Fibroblast of lung (primary cell): ENCODE measurements around the gene ARL17A. TPM values are rescaled to one million over a fixed set of nuclear protein-coding genes. Genes with fewer than 3 reads are reported as not detected.
"Not testable (repeated sequence)": the region's sequence is repeated elsewhere in the genome, so short reads cannot be mapped to it uniquely, and the experiment has no call there.

Source experiments
- DNase-seq, 2 donors: peaks; one replicate each; pipeline versions ENCODE4 v3.0.0 to v3.0.0-alpha.2; 2010; ENCODE audit warnings: low read depth in 2 of 2
- H2AFZ ChIP-seq: 2 replicates; pipeline ENCODE4 v1.5.1; 2012; ENCODE audit warnings: low read length, control low read depth, inconsistent platforms
- H3K27ac ChIP-seq: 2 replicates; pipeline ENCODE4 v1.5.1; 2011; ENCODE audit warnings: low read length, control low read depth; ENCODE audit not compliant: insufficient read depth
- H3K27me3 ChIP-seq: 2 replicates; pipeline ENCODE4 v1.5.1; 2011; ENCODE audit warnings: mild to moderate bottlenecking, low read length; ENCODE audit not compliant: control insufficient read depth, insufficient read depth
- H3K36me3 ChIP-seq: 2 replicates; pipeline ENCODE4 v1.5.1; 2011; ENCODE audit warnings: low read length; ENCODE audit not compliant: control insufficient read depth, insufficient read depth
- H3K4me1 ChIP-seq: 2 replicates; pipeline ENCODE4 v1.5.1; 2011; ENCODE audit warnings: low read length; ENCODE audit not compliant: control insufficient read depth, insufficient read depth; ENCODE audit errors: extremely low read depth
- H3K4me2 ChIP-seq: 2 replicates; pipeline ENCODE4 v1.5.1; 2011; ENCODE audit warnings: low read length, control low read depth; ENCODE audit not compliant: insufficient read depth; ENCODE audit errors: extremely low read depth
- H3K4me3 ChIP-seq, 4 experiments: fragments of 200-600 bp in 1 of 4; sonication (generic) in 1 of 4; replicated peaks in 1 of 4; 2 replicates each; pipeline ENCODE4 v1.5.1; 2011 to 2016; ENCODE audit warnings: low read length in 4 of 4, low read depth in 3 of 4, mild to moderate bottlenecking in 3 of 4, control low read depth in 2 of 4, inconsistent platforms in 1 of 4, mixed read lengths in 1 of 4; ENCODE audit not compliant: insufficient read depth in 1 of 4; ENCODE audit errors: control extremely low read depth in 1 of 4
- H3K79me2 ChIP-seq: 2 replicates; pipeline ENCODE4 v1.5.1; 2012; ENCODE audit warnings: mild to moderate bottlenecking, low read length, inconsistent platforms; ENCODE audit not compliant: control insufficient read depth, insufficient read depth
- H3K9ac ChIP-seq: 2 replicates; pipeline ENCODE4 v1.5.1; 2011; ENCODE audit warnings: mild to moderate bottlenecking, low read length, control low read depth; ENCODE audit not compliant: insufficient read depth
- H3K9me3 ChIP-seq: 2 replicates; pipeline ENCODE4 v1.5.1; 2012; ENCODE audit warnings: low read depth, low read length; ENCODE audit not compliant: control insufficient read depth, insufficient read depth
- H4K20me1 ChIP-seq: 2 replicates; pipeline ENCODE4 v1.5.1; 2011; ENCODE audit warnings: low read length; ENCODE audit not compliant: control insufficient read depth, insufficient read depth; ENCODE audit errors: extremely low read depth
- polyA plus RNA-seq, 2 donors: library from polyadenylated mRNA; depleted of rRNA in 1 of 2; stranded (reverse) in 1 of 2; unstranded in 1 of 2; fragments of >200 nt; gene quantifications; 2 replicates each; pipeline ENCODE4 v1.2.1, GENCODE V29; 2011 to 2012; ENCODE audit warnings: missing spikeins in 1 of 2
- total RNA-seq: library from RNA; depleted of rRNA; stranded (reverse); fragments of >200 nt; gene quantifications from 2 replicates; pipeline ENCODE4 v1.2.1, GENCODE V29; 2014

ARL17A gene
- total and polyA plus RNA-seq, 2 donors (not counting 1 experiment from before 2014, with no cell fraction given): 4.4 to 6.6 TPM

DNA sequence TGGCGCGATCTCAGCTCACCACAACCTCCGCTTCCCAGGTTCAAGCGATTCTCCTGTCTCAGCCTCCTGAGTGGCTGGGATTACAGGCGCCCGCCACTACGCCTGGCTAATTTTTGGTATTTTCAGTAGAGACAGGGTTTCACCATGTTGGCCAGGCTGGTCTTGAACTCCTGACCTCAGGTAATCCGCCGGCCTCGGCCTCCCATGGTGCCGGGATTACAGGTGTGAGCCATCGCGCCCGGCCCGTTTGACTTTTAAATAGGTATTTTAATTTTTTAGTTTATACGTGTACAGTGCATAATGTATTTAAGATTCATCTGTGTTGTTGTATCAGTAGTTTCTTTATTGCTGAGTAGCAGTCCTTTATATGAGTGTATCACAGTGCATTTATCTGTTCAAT lies 87.5 kb downstream of the ARL17A start:
- not testable (repeated sequence) for H3K9ac ChIP-seq, H4K20me1 ChIP-seq, H3K27ac ChIP-seq, H3K4me1 ChIP-seq, DNase-seq, H3K27me3 ChIP-seq, H3K36me3 ChIP-seq, H2AFZ ChIP-seq, H3K9me3 ChIP-seq, H3K79me2 ChIP-seq, H3K4me2 ChIP-seq, H3K4me3 ChIP-seq

DNA sequence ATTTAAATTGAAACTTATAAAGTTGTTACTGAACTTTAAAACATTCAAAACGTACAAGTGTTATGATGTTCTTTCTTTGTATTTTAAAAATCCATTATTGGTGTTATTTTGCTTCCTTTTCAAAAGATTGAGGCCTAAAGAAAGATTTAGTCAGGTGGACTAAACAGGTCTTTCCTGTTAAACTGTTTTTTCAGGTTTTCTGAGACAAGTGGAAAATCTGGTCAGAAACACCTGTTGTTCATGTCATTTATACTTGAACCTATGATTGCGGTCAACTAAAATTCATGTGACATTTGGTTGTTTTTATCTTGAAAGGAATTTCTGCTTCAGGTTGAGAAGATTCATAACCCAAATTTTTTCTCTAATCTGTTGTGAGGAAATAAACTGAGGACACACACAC lies 98.2 kb downstream of the ARL17A start:
- not testable (repeated sequence) for H3K27me3 ChIP-seq, DNase-seq, H3K36me3 ChIP-seq, H3K9ac ChIP-seq, H3K9me3 ChIP-seq, H3K4me1 ChIP-seq, H4K20me1 ChIP-seq, H3K4me3 ChIP-seq, H3K27ac ChIP-seq, H3K79me2 ChIP-seq, H3K4me2 ChIP-seq, H2AFZ ChIP-seq

DNA sequence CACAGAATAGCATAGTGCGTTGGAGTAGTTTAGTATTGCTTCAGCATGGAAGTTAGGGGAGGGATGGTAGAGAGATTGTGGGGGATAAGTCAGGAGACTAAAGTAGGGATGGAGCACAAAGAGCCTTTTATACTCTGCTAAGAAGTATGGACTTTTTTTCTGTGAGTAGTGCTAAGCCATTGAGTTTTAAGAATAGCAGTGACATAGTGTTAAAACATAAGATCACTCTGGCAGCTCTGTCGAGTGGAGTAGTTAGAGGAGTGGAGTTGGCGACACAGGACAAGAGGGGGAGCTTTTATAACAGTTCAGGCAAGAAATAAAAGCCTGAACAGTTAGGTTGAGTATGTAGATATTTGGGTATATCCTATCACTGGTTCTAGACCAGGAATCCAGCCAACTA lies 100.7 kb downstream of the ARL17A start:
- not testable (repeated sequence) for H3K36me3 ChIP-seq, H4K20me1 ChIP-seq, H3K4me1 ChIP-seq, H3K9me3 ChIP-seq, H2AFZ ChIP-seq, H3K27ac ChIP-seq, H3K27me3 ChIP-seq, H3K4me3 ChIP-seq, H3K4me2 ChIP-seq, H3K79me2 ChIP-seq, DNase-seq, H3K9ac ChIP-seq

DNA sequence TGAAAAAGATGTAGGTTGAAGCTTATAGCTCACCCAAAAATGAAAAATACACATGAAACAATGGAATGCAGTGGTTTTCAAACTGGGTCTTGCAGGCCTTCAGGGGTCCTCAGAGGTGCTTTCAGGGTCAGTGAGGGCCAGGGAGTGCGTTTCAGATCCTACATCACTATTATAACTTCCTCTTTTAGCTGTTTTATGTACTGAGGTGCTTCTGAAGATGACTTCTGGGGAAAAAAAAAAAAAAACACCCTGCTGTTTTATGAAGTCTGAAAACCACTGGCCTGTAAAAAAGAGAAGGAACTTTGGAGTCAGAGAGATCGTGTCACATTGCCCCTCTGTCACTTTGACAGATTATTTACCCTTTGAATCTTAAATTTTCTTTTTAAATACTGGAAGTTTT lies 103.9 kb downstream of the ARL17A start:
- not testable (repeated sequence) for DNase-seq, H3K4me2 ChIP-seq, H3K9me3 ChIP-seq, H2AFZ ChIP-seq, H3K36me3 ChIP-seq, H3K79me2 ChIP-seq, H3K4me1 ChIP-seq, H4K20me1 ChIP-seq, H3K27ac ChIP-seq, H3K4me3 ChIP-seq, H3K9ac ChIP-seq, H3K27me3 ChIP-seq

DNA sequence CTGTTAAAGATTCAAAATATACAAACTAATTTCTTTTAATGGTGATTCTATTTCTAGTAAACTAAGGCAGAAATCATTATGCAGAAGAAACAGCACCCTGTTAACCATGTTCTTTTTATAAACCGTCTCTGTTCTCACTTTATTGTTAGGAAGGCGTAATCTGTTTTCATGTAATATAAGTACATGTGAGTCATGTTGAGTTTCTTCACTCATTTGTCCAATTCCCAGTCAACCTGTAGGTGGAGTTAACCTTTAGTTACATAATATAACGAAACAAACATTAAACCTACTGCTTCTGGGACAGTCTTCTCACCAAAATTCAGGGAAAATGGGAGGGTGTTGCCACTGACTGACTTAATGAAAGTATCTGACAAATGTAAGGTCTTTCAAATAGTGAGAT lies 105.0 kb downstream of the ARL17A start:
- H2AFZ ChIP-seq, H3K4me1 ChIP-seq, H3K27me3 ChIP-seq, DNase-seq, H3K4me2 ChIP-seq, H3K36me3 ChIP-seq, H3K9ac ChIP-seq, H3K27ac ChIP-seq, H3K4me3 ChIP-seq, H3K9me3 ChIP-seq, H4K20me1 ChIP-seq, H3K79me2 ChIP-seq: not testable (repeated sequence)

DNA sequence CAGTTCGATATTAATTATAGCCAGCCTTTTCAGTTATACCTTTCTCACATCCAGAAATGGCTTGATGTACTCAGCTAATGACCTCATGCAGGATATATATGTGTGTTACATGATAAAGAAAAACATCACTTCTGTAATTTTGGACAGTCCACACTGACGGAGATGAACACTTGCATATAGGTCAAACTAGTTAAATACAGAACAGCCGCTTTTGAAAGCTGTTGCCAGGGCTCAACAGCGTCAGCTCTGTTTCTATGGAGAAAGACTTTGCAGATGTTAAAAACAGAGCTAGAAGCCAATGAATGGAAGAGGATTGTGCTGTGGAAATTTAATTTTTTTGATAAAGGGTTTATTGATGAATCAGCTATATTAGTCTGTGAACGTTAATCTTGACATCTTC lies 111.9 kb downstream of the ARL17A start:
- H3K36me3 ChIP-seq, DNase-seq, H2AFZ ChIP-seq, H3K4me3 ChIP-seq, H3K9ac ChIP-seq, H4K20me1 ChIP-seq, H3K27me3 ChIP-seq, H3K4me2 ChIP-seq, H3K79me2 ChIP-seq, H3K4me1 ChIP-seq, H3K27ac ChIP-seq, H3K9me3 ChIP-seq: not testable (repeated sequence)
